SK-N-SH (cell line): Measurements from ENCODE around the gene CCNG1. TPM values are rescaled to one million over a fixed set of nuclear protein-coding genes. Genes with fewer than 3 reads are reported as not detected.

ENCODE experiments used
- CTCF ChIA-PET: fragments of 300-600, 350-600 bp; formaldehyde crosslinking; extraction: SDS; loops from one replicate; lab custom pipeline; 2021; lab: Yijun Ruan, JAX
- POLR2A ChIA-PET: fragments of 350-600 bp; sonication (Branson Sonifier 250); formaldehyde crosslinking; extraction: SDS; loops from one replicate; lab custom pipeline; 2020; ENCODE audit warnings: antibody characterized with exemption, inconsistent platforms; lab: Yijun Ruan, JAX
- DNase-seq: peaks from one replicate; pipeline ENCODE4 v3.0.0; 2012
- H2AFZ ChIP-seq: fragments of 200-600 bp; sonication (generic); 2 replicates; pipeline ENCODE4 v1.8.1; 2016; ENCODE audit warnings: antibody characterized with exemption, mild to moderate bottlenecking, low read depth
- H3F3A ChIP-seq: fragments of 200-600 bp; sonication (generic); replicated peaks from 2 replicates; pipeline ENCODE3; 2016; ENCODE audit warnings: antibody characterized with exemption, mild to moderate bottlenecking; ENCODE audit not compliant: insufficient read depth
- H3K27ac ChIP-seq, 2 experiments: fragments of 200-500 bp in 1 of 2; fragments of 200-600 bp in 1 of 2; sonication (Bioruptor generic) in 1 of 2; sonication (generic), shearing (Covaris generic) in 1 of 2; 2 replicates each; pipeline versions ENCODE4 v1.5.1 to v1.6.1; 2014 to 2016; ENCODE audit warnings: low read depth in 2 of 2, inconsistent platforms in 1 of 2, low read length in 1 of 2, mild to moderate bottlenecking in 1 of 2, mixed read lengths in 1 of 2
- H3K27me3 ChIP-seq: fragments of 200-600 bp; sonication (generic), shearing (Covaris generic); 2 replicates; pipeline ENCODE4 v1.6.1; 2016; ENCODE audit warnings: mixed run types; ENCODE audit not compliant: insufficient read depth
- H3K36me3 ChIP-seq, 2 experiments: fragments of 200-500 bp in 1 of 2; fragments of 200-600 bp in 1 of 2; sonication (Bioruptor generic) in 1 of 2; sonication (generic) in 1 of 2; replicated peaks in 1 of 2; 2 replicates each; pipeline versions ENCODE3 to v1.5.1; 2014 to 2016; ENCODE audit warnings: low read length in 1 of 2, mild to moderate bottlenecking in 1 of 2; ENCODE audit not compliant: insufficient read depth in 2 of 2, control insufficient read depth in 1 of 2
- H3K4me1 ChIP-seq, 2 experiments: fragments of 200-500 bp in 1 of 2; fragments of 200-600 bp in 1 of 2; sonication (Bioruptor generic) in 1 of 2; sonication (generic), shearing (Covaris generic) in 1 of 2; 2 replicates each; pipeline versions ENCODE4 v1.5.1 to v1.6.1; 2014 to 2016; ENCODE audit warnings: low read depth in 1 of 2, low read length in 1 of 2, mixed run types in 1 of 2; ENCODE audit not compliant: insufficient read depth in 2 of 2, control insufficient read depth in 1 of 2
- H3K4me2 ChIP-seq: fragments of 200-600 bp; sonication (generic), shearing (Covaris generic); 2 replicates; pipeline ENCODE4 v1.6.1; 2017; ENCODE audit warnings: mixed run types
- H3K4me3 ChIP-seq, 2 experiments: fragments of 200-500 bp in 1 of 2; fragments of 200-600 bp in 1 of 2; sonication (Bioruptor generic) in 1 of 2; sonication (generic), shearing (Covaris generic) in 1 of 2; 2 replicates each; pipeline versions ENCODE4 v1.5.1 to v1.8.1; 2014 to 2016; ENCODE audit warnings: low read depth in 2 of 2, inconsistent platforms in 1 of 2, low read length in 1 of 2, mild to moderate bottlenecking in 1 of 2, mixed read lengths in 1 of 2, moderate library complexity in 1 of 2
- H3K79me2 ChIP-seq: fragments of 200-600 bp; sonication (generic); 2 replicates; pipeline ENCODE4 v1.8.1; 2017; ENCODE audit warnings: mild to moderate bottlenecking; ENCODE audit not compliant: insufficient read depth
- H3K9ac ChIP-seq: fragments of 200-600 bp; sonication (generic); 2 replicates; pipeline ENCODE4 v1.6.1; 2017; ENCODE audit warnings: mixed run types
- H3K9me2 ChIP-seq: fragments of 200-600 bp; sonication (generic); 2 replicates; pipeline ENCODE4 v1.6.1; 2017; ENCODE audit warnings: mixed run types
- H3K9me3 ChIP-seq: fragments of 200-600 bp; sonication (generic); 2 replicates; pipeline ENCODE4 v1.6.1; 2017; ENCODE audit warnings: mixed run types, mild to moderate bottlenecking, moderate library complexity
- H4K20me1 ChIP-seq: fragments of 200-600 bp; sonication (generic); 2 replicates; pipeline ENCODE4 v1.6.1; 2017; ENCODE audit warnings: mild to moderate bottlenecking, mixed run types; ENCODE audit not compliant: insufficient read depth
- CHD2 ChIP-seq: fragments of 150-350 bp; IDR thresholded peaks from 2 replicates; pipeline ENCODE4 v1.6.1; 2018; ENCODE audit warnings: low read length; ENCODE audit not compliant: partially characterized antibody
- EP300 ChIP-seq, 2 experiments: IDR thresholded peaks; 2 replicates each; pipeline versions ENCODE4 v1.4.0 to v1.6.1; 2012; ENCODE audit warnings: borderline replicate concordance in 1 of 2, low read depth in 1 of 2, low read length in 1 of 2
- FOSL2 ChIP-seq: IDR thresholded peaks from 2 replicates; pipeline ENCODE4 v1.4.0; 2012; ENCODE audit warnings: low read depth, mild to moderate bottlenecking, moderate library complexity, borderline replicate concordance
- FOXJ3 ChIP-seq: sonication (generic); formaldehyde crosslinking; IDR thresholded peaks from 2 replicates; pipeline ENCODE4 v1.5.1; 2020; ENCODE audit warnings: mild to moderate bottlenecking, missing genetic modification reagents
- FOXM1 ChIP-seq: IDR thresholded peaks from 2 replicates; pipeline ENCODE4 v1.4.0; 2012; ENCODE audit warnings: low read depth, mild to moderate bottlenecking
- GABPA ChIP-seq: IDR thresholded peaks from 2 replicates; pipeline ENCODE4 v1.4.0; 2012; ENCODE audit warnings: low read depth, mild to moderate bottlenecking
- GATA2 ChIP-seq: sonication (generic); formaldehyde crosslinking; IDR thresholded peaks from 2 replicates; pipeline ENCODE4 v1.5.0; 2020; ENCODE audit warnings: mild to moderate bottlenecking, missing genetic modification reagents
- MEF2A ChIP-seq: IDR thresholded peaks from 2 replicates; pipeline ENCODE4 v1.4.0; 2012; ENCODE audit warnings: low read depth, borderline replicate concordance
- MXI1 ChIP-seq: IDR thresholded peaks from 2 replicates; pipeline ENCODE4 v1.6.1; 2012; ENCODE audit warnings: mild to moderate bottlenecking, low read depth, low read length, improper control_type of control experiment
- NRF1 ChIP-seq: IDR thresholded peaks from 2 replicates; pipeline ENCODE4 v1.6.1; 2012; ENCODE audit warnings: low read depth, mild to moderate bottlenecking, low read length
- POLR2AphosphoS5 ChIP-seq: IDR thresholded peaks from 2 replicates; pipeline ENCODE4 v1.6.1; 2012; ENCODE audit warnings: low read depth, low read length
- RAD21 ChIP-seq: IDR thresholded peaks from 2 replicates; pipeline ENCODE4 v1.6.1; 2012; ENCODE audit warnings: mild to moderate bottlenecking, low read length
- RCOR1 ChIP-seq: fragments of 150-350 bp; IDR thresholded peaks from 2 replicates; pipeline ENCODE4 v1.6.1; 2017; ENCODE audit warnings: antibody characterized with exemption, low read length
- RFX5 ChIP-seq: IDR thresholded peaks from 2 replicates; pipeline ENCODE4 v1.6.1; 2012; ENCODE audit warnings: mild to moderate bottlenecking, improper control_type of control experiment, low read length
- RXRA ChIP-seq: IDR thresholded peaks from 2 replicates; pipeline ENCODE4 v1.4.0; 2012; ENCODE audit warnings: low read depth, mild to moderate bottlenecking, borderline replicate concordance
- SMC3 ChIP-seq: IDR thresholded peaks from 2 replicates; pipeline ENCODE4 v1.6.1; 2012; ENCODE audit warnings: low read depth, low read length, improper control_type of control experiment
- TCF12 ChIP-seq: IDR thresholded peaks from 2 replicates; pipeline ENCODE4 v1.4.0; 2012
- YY1 ChIP-seq: IDR thresholded peaks from 2 replicates; pipeline ENCODE4 v1.4.0; 2012; ENCODE audit warnings: low read depth, mild to moderate bottlenecking
- WGBS: methylation state at CpG from one replicate; pipeline ENCODE4 v1.1.6; 2017; ENCODE audit warnings: low lambda C conversion rate; 5-methylcytosine and 5-hydroxymethylcytosine counted together
- polyA plus RNA-seq, 3 experiments: library from polyadenylated mRNA; depleted of rRNA; stranded (reverse); fragments of >200 nt; gene quantifications; 2 replicates each; pipeline ENCODE4 v1.2.3, GENCODE V29; 2012
- TF ChIP-seq, protein P1 (sequence below): fragments of 150-350 bp; IDR thresholded peaks from 2 replicates; pipeline ENCODE4 v1.6.1; 2017; ENCODE audit warnings: antibody characterized with exemption, low read length, low read depth, borderline replicate concordance
- TF ChIP-seq, protein P2 (sequence below): fragments of 200-600 bp; sonication (generic); IDR thresholded peaks from 2 replicates; pipeline ENCODE4 v1.6.1; 2017; ENCODE audit warnings: antibody characterized with exemption, mild to moderate bottlenecking, moderate library complexity
- TF ChIP-seq, protein P3 (sequence below): IDR thresholded peaks from 2 replicates; pipeline ENCODE4 v1.4.0; 2012; ENCODE audit warnings: low read depth

Gene CCNG1
- polyA plus RNA-seq, 1 of the 3 experiments (the other 2 are of a cell fraction): 49.0 TPM

DNA sequence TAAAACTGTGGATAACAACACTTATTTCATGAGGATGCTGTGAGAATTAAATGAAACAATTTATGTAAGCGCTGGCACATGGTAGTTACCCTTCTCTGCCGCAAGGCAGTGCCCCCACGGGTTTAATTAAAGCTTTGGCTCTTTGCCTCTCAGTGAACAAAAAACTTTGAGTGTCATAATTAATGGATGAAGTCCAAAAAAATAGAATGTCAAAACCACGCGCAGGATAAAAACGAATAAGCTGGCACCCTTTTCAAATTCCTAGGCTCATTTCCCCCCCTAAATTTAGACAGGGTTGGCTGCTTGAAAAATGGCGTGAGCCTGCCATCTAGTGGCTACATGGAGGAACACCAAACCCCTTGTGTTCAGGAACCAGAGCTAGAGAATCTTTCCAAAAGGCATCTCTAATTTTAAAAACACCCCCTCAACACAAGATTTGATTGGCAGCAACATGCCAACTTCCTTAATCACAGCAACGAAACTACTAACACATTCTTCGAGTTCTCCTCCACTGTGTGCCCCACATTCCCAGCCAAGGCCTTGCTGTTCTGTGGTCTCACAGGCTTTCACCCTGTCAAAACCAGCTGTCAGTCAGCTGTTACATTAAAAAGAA lies 29.0 kb upstream of the CCNG1 start:
- Histone ChIP-seq H3K9me2 (no peaks in the 10 kb centered on the region), H4K20me1 (no peaks in the 10 kb centered on the region), H3K9me3 (no peaks in the 10 kb centered on the region), H3K36me3 (no peaks in the 10 kb centered on the region), H3K4me1 (no peaks in the 10 kb centered on the region; a peak in 1 of 4 replicates), H3K27ac (no peak overlapping the region), H3K79me2 (no peaks in the 10 kb centered on the region), H3K9ac (no peak overlapping the region), H3F3A (no peaks in the 10 kb centered on the region), H2AFZ (peak overlapping the region; percentile 49; the same call in 1 of the 2 replicates), H3K4me3 (peak overlapping the region in 1 of 2 experiments; percentile 40; a peak in 1 of 4 replicates), H3K4me2 (0 out of 2 replicates have a peak overlapping the region, but pooled peaks have one; percentile 53), H3K27me3 (no peaks in the 10 kb centered on the region)
- POLR2A ChIA-PET: interaction anchor here (0.6 kb wide), 1 partner anchor 31 kb away, joined by 3 read pairs; no protein-coding TSS in a partner anchor
- 3% methylated on average over 9 of the region's 9 CpGs for WGBS
- peak; percentile 73 for DNase-seq
- CTCF ChIA-PET: interaction anchor here (0.6 to 3.8 kb wide), 56 partner anchors 10 to 1864 kb away, joined by 3 to 68 read pairs (median 4); partner anchors contain the start of genes CCNG1, MAT2B and NUDCD2
- no peak for TF ChIP-seq FOSL2
- no peak for TF ChIP-seq TCF12
- TF ChIP-seq, protein P1, sequence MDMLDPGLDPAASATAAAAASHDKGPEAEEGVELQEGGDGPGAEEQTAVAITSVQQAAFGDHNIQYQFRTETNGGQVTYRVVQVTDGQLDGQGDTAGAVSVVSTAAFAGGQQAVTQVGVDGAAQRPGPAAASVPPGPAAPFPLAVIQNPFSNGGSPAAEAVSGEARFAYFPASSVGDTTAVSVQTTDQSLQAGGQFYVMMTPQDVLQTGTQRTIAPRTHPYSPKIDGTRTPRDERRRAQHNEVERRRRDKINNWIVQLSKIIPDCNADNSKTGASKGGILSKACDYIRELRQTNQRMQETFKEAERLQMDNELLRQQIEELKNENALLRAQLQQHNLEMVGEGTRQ: no peak
- TF ChIP-seq, protein P2, sequence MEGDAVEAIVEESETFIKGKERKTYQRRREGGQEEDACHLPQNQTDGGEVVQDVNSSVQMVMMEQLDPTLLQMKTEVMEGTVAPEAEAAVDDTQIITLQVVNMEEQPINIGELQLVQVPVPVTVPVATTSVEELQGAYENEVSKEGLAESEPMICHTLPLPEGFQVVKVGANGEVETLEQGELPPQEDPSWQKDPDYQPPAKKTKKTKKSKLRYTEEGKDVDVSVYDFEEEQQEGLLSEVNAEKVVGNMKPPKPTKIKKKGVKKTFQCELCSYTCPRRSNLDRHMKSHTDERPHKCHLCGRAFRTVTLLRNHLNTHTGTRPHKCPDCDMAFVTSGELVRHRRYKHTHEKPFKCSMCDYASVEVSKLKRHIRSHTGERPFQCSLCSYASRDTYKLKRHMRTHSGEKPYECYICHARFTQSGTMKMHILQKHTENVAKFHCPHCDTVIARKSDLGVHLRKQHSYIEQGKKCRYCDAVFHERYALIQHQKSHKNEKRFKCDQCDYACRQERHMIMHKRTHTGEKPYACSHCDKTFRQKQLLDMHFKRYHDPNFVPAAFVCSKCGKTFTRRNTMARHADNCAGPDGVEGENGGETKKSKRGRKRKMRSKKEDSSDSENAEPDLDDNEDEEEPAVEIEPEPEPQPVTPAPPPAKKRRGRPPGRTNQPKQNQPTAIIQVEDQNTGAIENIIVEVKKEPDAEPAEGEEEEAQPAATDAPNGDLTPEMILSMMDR: peak; percentile 97
- TF ChIP-seq RAD21: peak; percentile 89
- TF ChIP-seq FOXJ3 (CRISPR knock-in tag): no peak
- TF ChIP-seq POLR2AphosphoS5: no peak
- TF ChIP-seq RXRA: no peak
- 0 out of 2 replicates have a peak, but pooled peaks have one; percentile 14 for TF ChIP-seq RCOR1
- no peak for TF ChIP-seq CHD2
- TF ChIP-seq, protein P3, sequence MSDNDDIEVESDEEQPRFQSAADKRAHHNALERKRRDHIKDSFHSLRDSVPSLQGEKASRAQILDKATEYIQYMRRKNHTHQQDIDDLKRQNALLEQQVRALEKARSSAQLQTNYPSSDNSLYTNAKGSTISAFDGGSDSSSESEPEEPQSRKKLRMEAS: no peak
- peak; percentile 30; the same call in 1 of the 2 replicates for TF ChIP-seq RFX5
- peak; percentile 62 for TF ChIP-seq SMC3
- TF ChIP-seq YY1: no peak

DNA sequence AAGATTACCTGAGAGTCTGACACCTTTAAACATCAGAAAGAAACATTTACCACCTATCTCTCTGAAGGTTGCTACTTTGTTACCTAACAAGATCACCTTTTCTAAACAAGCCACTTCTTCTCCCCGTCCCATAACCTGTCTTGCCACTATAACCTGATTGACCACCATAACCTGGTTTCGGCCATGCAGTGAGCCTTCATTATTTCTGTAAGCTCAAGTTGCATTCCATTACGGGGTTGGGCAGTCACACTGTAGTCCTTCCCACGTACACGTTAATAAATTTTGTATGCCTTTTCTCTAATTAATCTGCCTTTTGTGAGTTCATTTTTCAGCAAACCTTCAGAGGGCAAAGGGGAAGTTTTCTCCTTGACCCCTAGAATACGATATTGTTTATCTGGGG lies 28.0 kb upstream of the CCNG1 start:
- ChIA-PET POLR2A (no interaction called here), CTCF (interaction anchor here (0.7 to 3.8 kb wide), 24 partner anchors 11 to 1865 kb away, joined by 3 to 68 read pairs (median 6); partner anchors contain the start of gene NUDCD2)
- WGBS: 49% methylated on average over 6 of the region's 6 CpGs
- H3K79me2 ChIP-seq: no peaks in the 10 kb centered on the region
- H3K9me2 ChIP-seq: no peaks in the 10 kb centered on the region
- no peaks in the 10 kb centered on the region for H3F3A ChIP-seq
- no peak overlapping the region for H3K27ac ChIP-seq
- H3K4me2 ChIP-seq: no peak overlapping the region
- no peak for DNase-seq
- no peak overlapping the region for H3K4me3 ChIP-seq
- H3K36me3 ChIP-seq: no peaks in the 10 kb centered on the region
- H3K4me1 ChIP-seq: no peaks in the 10 kb centered on the region; a peak in 1 of 4 replicates
- no peak overlapping the region for H3K9ac ChIP-seq
- H2AFZ ChIP-seq: no peak overlapping the region
- H4K20me1 ChIP-seq: no peaks in the 10 kb centered on the region
- H3K9me3 ChIP-seq: no peaks in the 10 kb centered on the region
- TF ChIP-seq GABPA (no peak), FOXM1 (no peak), MXI1 (no peak), NRF1 (no peak), GATA2 (no peak), MEF2A (no peak), EP300 (IDR thresholded peaks at IDR 0.05; ENCODE audit: borderline replicate concordance in 1 of 2, low read depth in 1 of 2, low read length in 1 of 2) (no peak)
- no peaks in the 10 kb centered on the region for H3K27me3 ChIP-seq
